Superior temporal gyrus (tissue), 1 donor: Measurements from ENCODE around the gene RAB25.
A peak's percentile ranks its signal among the peaks of the same experiment; 100 is the strongest.
"Not testable (repeated sequence)": the region's sequence is repeated elsewhere in the genome, so short reads cannot be mapped to it uniquely, and the experiment has no call there.

Experiments
- DNase-seq: peaks from one replicate; pipeline ENCODE4 v3.0.0-alpha.2; 2016; ENCODE audit errors: extremely low spot score

RAB25 gene

DNA sequence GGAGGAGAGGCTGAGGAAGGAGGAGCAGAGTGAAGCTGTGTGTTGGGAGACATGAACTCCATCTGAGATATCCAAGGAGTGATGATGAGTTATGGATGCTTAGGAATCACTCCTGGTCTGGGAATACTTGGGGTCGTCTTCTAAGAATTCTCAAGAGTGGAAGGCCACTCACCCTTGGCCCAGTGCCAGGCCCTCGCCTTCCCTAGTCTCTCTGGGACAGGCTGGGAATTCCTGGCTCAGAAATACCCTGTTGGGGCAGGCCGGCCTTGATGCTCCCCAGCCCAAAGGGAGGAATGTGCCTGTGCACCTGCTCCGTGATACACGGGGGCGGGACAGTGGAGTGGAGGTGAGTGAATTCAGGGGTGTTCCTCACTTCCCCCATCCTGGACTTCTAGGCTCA lies 40.9 kb downstream of the RAB25 start:
- no peak for DNase-seq

DNA sequence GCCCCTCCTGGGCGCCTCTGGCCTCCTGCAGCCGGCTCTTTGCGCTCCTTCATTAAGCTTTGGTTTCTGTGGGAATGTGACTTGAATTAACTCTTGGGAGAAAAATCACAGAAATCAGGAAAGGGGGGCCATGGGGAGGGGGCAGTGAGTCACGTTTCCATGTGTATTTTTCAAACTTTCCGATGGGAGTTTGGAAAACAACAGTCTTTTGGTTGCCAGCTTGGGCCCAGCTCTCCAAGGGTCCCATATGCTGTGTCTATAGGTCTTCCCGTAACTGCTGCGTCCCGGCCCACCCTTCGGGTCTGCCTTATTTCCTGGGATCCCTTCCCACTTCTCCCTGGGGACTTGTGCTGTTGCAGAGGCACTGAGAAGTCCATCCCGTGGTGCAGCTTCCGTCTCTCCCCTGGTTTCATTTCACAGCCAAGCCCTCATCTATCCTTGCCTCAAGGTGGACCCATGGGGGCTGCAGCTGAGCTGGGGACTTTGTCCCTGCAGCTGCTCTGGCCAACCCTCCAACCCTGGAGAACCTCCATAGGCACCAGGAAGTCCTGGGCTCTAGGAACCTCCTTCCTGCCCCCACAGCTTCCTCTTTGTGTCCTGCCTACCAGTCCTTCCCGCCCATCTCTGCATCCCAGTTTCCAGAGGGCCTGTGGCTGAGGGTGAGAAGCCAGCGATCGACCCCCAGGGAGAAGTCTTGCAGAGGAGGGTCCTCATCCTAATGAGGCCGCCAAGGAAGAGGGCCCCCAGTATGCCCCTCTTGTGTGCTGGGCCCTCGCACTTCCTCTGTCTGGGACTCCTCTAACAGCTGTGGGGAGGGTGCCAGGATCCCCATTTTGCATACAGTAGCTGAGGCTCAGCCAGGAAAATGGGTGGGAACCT lies 41.9 kb downstream of the RAB25 start:
- no peak for DNase-seq

DNA sequence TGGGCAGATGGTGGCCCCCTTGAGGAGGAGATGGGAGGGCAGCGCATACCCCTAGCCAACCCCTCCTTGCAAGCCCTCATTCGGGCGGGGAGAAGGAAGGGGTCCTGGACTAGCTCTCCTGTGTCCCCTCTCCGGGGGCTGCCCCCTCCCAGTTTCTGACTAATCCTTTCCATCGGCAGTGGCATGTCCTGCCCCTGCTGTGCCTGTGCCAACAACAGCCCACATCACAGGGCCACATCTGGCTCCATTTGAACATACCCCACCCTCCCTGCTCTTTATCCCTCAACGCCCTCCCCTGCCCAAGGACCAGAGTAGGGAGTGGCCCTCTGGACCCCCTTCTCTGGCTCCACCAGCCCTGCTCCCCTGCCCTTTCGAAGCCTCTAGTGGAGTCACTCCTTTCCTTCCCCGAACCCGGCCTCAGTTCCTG lies 42.6 kb downstream of the RAB25 start:
- no peak for DNase-seq

DNA sequence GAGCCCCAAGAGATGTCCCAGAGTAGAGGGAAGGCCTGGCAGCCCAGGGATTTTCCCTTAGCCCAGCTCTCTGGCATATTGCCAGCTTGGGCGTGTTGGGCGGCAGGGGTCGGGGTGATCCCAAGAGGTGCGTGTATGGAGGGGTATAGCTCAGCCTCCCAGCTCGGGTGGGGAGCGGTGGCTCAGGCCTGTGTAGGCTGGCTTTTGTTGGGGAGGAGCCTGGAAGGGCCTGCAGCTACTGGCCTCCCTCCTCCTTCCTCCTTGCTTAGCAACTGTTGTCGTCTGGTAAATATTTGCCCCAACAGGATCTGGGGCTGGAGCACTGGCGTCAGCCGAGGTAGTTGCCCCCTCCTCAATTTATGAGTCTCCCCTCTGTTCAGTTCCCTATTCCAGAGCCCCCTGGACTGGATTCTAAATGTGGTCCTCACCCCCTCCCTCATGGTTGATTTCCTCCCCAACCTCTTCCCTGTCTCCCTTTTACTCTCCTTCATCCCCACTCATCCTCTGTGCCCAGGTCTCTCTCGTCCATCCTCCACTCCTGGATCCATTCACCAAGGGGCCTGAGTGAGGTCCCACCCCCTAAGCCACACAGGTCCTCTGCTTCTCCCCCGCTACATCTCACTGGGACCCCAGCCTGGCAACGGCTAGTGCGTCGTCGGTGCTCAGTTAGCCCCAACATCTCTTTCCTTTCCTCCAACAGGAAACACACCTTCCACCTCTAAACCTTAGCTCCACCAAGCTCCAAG lies 43.3 kb downstream of the RAB25 start:
- DNase-seq, result no peak

DNA sequence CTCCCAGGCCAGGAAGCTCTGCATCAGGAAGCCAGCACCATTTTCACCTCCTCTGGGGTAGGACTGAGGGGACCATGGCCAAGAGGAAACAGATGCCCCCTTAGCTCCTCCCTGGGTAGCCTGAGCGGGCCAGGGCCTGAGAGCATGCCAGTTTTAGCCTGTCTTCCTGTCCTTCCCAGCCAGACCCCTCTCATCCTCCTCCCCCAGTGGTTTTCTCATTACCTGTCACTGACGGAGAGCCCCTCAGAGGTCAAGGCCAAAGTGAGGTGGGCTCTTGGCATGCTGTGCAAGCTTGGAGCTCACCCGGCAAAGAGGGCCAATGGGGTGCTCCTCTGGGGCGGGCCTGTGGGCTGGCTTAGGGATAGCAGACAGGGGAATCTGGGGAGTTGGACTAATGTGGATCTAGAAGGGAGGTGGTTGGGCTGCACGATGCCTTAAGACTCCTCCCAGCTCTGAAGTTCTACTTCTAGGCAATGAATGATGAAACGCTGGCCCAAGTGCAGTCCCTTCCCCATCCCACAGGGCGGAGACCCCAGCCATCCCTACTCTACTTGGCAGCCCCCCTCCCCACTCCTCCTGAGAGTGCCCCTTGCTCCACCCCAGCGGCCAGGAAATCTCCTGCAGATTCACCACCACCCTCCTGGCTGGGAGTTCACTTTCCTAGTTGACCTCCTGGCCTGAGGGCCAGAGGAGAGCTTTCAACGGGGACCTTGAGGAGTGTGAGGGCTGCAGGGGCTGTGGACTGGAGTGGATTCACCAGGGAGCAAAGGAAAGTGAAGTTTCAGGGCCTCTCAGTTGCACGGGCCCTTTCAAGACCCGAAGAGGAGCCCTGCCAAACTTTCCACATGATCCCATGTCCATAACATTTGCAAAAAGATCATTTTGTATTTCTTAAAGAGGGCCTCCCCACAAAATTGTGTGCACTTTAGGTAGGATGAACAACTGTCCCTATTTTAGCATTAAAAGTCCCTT lies 44.2 kb downstream of the RAB25 start:
- DNase-seq, result no peak

DNA sequence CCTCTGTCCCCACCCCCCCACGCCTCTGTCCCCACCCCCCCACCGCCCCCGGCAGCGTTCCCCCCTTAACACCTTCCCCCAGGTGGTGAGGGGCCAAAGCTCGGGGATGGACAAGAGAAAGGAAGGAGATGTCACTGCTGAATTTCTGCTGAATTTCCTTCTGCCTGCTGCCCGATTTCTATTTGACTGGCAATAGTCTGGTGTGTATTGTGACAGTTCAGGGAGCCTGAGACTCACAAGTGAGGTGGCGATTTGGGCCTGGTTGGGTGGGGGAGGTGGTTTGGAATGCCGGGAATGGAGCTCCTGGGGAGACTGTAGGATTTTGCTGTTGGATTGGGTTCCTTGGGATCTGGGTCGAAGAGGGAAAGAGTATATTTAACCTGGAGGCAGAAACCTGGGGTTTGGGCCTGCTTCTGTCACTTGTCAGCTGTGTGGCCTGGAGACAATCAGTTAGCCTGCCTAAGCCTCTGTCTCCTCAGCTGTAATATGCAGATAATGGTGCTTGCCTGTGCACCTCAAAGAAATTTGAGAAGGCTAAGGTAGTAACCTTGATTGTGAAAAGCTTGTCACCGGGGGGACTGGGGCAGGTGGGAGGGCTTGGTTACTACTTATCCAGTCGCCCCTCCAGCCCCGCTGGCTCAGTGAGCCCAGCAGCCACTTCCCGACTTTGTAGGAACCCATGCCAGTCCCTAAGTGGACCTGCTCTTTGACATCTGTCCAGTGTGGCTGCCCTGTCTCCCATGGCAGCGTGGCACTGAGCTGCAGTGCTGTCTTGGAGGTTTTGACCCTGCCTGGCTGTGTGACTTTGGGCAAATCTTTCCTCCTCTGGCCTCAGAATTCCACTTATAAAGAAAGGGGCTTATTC lies 45.9 kb downstream of the RAB25 start:
- peak; percentile 35 for DNase-seq

DNA sequence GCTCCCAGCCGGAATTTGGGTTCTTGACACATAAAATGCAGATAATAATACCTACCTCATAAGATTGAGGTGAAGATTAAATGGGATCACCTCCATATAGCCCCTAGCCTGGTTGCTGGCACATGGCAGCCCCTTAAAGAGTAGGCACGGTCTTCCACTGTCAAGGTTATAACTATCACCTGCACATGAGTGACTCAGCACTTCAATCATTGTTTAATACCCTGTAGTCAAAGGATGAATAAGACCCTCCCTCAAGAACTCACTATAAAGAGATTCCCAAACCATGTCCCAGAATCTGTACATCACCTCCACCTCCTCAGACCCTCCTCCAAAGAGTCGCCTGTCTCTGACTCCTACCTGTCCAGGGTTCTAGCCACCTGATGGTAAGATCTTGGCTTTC lies 47.1 kb downstream of the RAB25 start:
- DNase-seq, result no peak

DNA sequence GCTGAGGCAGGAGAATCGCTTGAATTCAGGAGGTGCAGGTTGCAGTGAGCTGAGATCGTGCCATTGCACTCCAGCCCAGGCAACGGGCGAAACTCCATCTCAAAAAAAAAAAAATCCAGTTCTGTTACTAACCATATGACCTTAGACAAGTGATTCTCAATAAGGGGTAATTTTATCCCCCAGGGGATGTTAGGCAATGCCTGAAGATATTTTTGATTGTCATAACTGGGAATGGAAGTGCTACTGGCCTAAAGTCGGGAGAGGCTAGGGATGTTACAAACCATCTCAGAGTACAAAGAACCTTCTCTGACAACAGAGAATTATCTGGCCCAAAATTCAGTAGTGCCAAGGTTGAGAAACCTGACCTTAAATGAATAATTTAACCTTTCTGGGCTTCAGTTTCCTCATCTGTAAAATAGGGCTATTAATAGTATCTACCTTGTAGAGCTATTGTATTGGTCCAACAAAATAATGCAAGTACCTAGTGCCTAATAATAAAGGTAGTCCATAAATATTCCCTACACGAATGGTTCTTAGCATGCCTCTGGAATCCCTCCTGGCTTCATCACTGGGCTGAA lies 47.8 kb downstream of the RAB25 start:
- no peak for DNase-seq

DNA sequence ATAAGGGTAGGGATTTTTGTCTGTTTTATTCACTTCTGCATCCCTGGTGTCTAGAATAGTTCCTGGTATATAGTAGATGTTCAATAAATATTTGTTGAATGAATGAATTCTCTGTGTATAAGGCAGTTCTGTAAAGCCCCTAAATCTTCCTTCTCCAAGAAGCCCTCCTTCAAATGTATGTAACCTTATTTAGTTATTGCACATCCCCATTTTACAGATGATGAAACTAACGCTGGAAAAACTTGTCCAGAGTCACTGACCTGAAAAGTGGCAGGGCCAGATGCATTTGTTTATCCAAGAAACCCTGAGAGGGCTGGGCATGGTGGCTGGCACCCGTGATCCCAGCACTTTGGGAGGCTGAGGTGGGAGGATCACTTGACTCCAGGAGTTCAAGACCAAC lies 49.3 kb downstream of the RAB25 start:
- no peak for DNase-seq

DNA sequence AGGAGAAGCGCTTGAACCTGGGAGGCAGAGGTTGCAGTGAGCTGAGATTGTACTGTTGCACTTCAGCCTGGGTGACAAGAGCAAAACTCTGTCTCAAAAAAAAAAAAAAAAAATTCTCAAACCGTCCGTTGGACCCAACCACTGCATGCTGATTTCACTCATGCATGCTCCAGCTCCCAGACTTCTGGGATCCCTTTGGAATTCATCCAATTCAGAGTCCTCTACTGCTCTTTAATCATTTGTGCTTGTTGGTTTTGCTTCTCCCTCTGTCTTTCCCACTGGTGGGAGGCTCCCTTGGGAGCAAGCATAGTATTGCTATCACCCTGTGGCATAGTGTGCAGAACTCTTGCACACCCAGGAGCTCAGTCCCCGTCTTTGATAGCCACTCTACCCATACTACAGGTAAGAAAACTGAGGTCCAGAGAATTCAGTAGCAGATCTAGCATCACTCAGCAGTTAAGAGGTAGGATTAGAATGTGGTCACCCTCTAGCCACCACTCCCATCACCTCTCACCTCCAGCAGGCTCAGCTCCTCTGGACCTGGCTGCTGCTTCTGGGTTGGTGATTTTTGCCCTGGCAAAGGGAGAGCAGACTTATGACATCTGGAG lies 50.5 kb downstream of the RAB25 start:
- DNase-seq, result no peak

DNA sequence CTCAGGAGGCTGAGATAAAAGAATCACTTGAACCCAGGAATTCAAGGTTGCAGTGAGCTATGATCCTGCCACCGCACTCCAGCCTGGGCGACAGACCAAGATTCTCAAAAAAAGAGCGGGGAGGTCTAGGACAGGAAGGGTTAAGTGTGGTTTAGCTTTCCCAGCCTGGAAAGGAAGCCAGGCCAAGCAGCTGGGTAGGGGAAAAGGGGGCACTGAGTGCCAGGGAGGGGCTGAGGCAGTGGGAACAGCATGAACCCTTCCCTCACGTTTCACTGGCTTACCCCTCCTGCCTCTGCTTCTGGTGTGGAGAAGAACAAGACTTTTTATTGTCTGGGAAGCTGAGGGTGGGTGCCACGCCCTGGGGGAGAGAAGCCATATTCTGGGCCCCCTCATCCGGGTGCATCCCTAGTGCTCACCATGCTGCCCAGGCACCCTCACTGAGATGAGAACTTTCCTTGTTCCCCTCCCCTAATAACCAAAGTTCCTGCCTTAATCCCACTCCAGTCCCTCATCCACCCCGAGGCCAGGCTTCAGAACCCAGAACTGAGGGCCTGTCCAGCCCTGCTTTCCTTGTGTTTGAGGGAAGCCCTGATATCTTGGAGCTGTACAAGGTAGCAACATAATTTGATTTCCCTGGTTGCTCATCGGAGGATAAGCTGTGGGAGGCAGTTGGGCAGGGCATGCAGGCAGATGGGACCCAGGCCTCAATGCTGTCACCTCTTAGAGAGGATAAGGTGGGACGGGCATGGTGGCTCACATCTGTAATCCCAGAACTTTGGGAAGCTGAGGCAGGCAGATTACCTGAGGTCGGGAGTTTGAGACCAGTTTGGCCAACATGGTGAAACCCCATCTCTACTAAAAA lies 51.5 kb downstream of the RAB25 start:
- no peak for DNase-seq

DNA sequence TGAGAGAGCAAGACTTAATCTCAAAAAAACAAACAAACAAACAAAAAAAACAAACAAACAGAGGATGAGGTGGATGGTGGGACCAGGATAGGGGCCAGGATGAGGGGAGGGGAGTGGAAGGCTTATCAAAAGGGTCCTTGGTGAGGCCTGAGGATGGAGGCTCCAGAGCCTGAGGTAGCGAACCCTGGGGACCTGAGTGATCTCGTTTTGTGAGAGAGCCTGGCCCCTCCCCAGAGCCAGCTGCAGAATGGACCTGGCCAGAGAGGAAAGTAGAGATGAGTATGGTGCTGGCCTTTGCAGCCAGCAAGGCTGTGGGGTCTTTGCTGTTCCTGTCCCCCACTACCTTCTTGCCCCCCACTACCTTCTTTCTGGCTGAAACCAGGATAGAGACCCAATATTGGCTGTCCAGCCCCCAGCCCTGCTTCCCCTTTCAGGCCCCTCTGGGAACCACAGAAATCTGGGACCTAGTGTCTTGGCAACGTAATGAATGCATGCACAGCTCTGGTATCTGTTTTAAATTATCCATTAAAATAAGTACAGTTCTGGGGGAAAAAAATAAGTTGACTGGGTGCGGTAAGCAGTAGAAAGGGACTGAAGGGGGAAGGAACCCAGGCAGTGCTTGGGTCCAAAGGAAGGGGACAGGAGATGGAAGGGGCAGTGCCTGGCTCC lies 52.5 kb downstream of the RAB25 start:
- no peak for DNase-seq

DNA sequence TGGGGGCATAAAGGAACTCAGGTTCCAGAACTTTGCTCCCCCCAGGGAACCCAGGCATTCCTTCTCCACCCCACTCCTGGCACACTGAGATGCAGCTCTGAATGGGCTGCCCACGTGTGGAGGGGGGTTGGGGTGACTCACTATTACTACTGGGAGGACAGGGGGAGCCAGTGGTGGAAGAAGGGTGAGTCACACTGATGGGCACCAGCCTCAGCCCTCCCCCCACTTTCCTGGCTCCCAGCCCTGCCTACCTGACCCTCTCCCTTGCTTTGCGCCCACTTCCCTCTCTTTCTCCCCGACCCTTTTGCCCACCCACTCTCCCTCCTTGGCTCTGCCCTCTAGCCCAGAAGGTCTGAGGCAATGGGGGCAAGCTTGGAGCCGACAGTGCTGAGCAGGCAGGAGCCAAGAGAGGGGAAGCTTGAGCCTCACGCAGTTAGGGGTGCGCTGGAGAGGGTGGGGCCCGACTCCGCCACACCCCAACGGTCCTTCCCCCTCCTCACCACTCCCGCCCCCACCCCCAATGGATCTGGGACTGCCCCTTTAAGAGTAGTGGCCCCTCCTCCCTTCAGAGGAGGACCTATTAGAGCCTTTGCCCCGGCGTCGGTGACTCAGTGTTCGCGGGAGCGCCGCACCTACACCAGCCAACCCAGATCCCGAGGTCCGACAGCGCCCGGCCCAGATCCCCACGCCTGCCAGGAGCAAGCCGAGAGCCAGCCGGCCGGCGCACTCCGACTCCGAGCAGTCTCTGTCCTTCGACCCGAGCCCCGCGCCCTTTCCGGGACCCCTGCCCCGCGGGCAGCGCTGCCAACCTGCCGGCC lies 53.4 kb downstream of the RAB25 start, which contains the start of gene LMNA:
Gene LMNA, plus strand, starts transcription at position 611 of the 818 bp plus-strand sequence. CDS start 208 bp downstream, outside the sequence.
- peak; percentile 78 for DNase-seq

DNA sequence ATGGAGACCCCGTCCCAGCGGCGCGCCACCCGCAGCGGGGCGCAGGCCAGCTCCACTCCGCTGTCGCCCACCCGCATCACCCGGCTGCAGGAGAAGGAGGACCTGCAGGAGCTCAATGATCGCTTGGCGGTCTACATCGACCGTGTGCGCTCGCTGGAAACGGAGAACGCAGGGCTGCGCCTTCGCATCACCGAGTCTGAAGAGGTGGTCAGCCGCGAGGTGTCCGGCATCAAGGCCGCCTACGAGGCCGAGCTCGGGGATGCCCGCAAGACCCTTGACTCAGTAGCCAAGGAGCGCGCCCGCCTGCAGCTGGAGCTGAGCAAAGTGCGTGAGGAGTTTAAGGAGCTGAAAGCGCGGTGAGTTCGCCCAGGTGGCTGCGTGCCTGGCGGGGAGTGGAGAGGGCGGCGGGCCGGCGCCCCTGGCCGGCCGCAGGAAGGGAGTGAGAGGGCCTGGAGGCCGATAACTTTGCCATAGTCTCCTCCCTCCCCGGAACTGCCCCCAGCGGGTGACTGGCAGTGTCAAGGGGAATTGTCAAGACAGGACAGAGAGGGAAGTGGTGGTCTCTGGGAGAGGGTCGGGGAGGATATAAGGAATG lies 54.1 kb downstream of the RAB25 start:
- peak; percentile 49 for DNase-seq

DNA sequence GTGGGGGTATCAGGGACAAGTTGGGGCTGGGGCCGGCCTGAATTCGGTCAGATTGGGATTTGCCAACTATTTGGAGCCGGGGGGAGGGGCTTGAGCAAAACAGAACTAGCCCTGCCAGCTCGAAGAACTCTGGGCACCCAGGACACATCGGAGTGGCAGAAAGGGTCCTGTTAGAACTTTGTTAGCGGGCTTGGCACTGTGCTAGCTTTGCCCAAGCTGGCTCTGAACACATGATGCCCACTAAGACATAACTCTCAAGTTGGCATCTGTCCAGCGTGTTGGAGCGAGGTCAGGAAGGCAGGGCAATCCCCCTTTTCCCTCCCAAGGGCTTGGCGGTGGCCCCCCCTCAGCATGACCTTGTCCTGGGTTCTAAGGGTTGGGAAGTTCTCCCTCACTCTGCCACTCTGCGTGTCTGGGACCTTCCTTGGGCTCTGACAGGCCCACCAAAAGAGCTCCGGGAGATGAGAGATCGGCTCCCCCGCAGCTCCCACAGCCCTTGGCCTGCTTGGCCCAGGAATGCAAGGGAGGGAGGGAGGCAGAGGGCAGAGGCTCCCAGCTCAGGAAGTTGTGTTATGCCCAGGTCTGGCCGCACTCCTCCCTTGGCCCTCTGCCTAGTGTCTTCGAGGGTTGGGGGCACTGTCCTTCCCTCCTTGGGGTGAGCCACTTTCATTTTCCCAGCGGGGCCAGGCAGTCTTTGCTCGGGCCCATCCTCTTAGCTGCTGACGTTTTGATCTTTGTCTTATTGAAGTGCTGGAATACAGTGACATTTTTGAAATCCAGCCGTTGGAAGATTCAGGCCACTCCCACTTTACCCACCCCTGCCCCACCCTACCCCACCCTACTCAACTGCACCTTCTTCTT lies 54.8 kb downstream of the RAB25 start:
- peak; percentile 59 for DNase-seq

DNA sequence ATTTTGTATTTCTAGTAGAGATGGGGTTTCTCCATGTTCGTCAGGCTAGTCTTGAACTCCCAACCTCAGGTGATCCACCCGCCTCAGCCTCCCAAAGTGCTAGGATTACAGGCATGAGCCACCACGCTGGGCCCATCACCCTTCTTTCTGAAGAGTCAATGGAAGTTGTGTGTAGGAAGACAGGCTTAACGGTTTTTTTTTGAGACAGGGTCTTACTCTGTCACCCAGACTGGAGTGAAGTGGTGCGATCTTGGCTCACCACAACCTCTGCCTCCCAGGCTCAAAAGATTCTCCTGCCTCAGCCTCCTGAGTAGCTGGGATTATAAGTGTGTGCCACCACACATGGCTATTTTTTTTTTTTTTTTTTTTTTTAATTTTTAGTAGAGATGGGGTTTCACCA lies 55.8 kb downstream of the RAB25 start:
- not testable (repeated sequence) for DNase-seq
